Ureter (tissue), 1 donor: ENCODE measurements around the gene BMP6. TPM values are rescaled to one million over a fixed set of nuclear protein-coding genes. Genes with fewer than 3 reads are reported as not detected.

Experiments
- DNase-seq: peaks from one replicate; pipeline ENCODE4 v3.0.0-alpha.2; 2020; ENCODE audit warnings: low spot score
- total RNA-seq: library from RNA; stranded (reverse); gene quantifications from one replicate; pipeline ENCODE4 v1.2.4, GENCODE V29; 2023
- donor health status: DM: yes; HTN: yes; CAD: no.

BMP6 gene
- total RNA-seq, 1 donor from 2014 or later = 1.8 TPM

GRCh38 chr6:7903673-7904072 is 177.8 kb downstream of the BMP6 start:
- DNase-seq = no peak

- no peak for DNase-seq
These were observed 178.9 kb downstream of the BMP6 start for GRCh38 chr6:7904654-7905319.

- no peak for DNase-seq
These were observed 179.5 kb downstream of the BMP6 start for GRCh38 chr6:7905416-7905815.

- no peak for DNase-seq
These were observed 180.8 kb downstream of the BMP6 start for GRCh38 chr6:7906741-7907140.

GRCh38 chr6:7907159-7907558 is 181.3 kb downstream of the BMP6 start:
- DNase-seq = no peak

GRCh38 chr6:7909323-7910276 is 183.7 kb downstream of the BMP6 start:
- DNase-seq = peak; percentile 56

GRCh38 chr6:7910298-7910653 is 184.4 kb downstream of the BMP6 start:
- no peak for DNase-seq

- peak; percentile 74 for DNase-seq
These were observed 184.9 kb downstream of the BMP6 start, which contains the start of gene TXNDC5 for GRCh38 chr6:7910654-7911344. Gene TXNDC5 (minus strand): TSS chr6:7910788. CDS start chr6:7910776, 12 bp downstream.

- DNase-seq = no peak
These were observed 185.4 kb downstream of the BMP6 start for GRCh38 chr6:7911345-7911725.

- DNase-seq = no peak
These were observed 186.1 kb downstream of the BMP6 start for GRCh38 chr6:7912024-7912423.

- no peak for DNase-seq
These were observed 187.0 kb downstream of the BMP6 start for GRCh38 chr6:7912736-7913517.

GRCh38 chr6:7914311-7914710 is 188.4 kb downstream of the BMP6 start:
- no peak for DNase-seq

GRCh38 chr6:7914991-7915789 is 189.3 kb downstream of the BMP6 start:
- no peak for DNase-seq

GRCh38 chr6:7916959-7917358 is 191.1 kb downstream of the BMP6 start:
- no peak for DNase-seq

GRCh38 chr6:7917729-7918128 is 191.8 kb downstream of the BMP6 start:
- no peak for DNase-seq

- no peak for DNase-seq
These were observed 192.5 kb downstream of the BMP6 start for GRCh38 chr6:7918403-7918802.

- no peak for DNase-seq
These were observed 194.0 kb downstream of the BMP6 start for GRCh38 chr6:7919871-7920270.

- DNase-seq = no peak
These were observed 194.5 kb downstream of the BMP6 start for GRCh38 chr6:7920425-7920824.

GRCh38 chr6:7921046-7921445 is 195.1 kb downstream of the BMP6 start:
- DNase-seq = no peak

GRCh38 chr6:7921632-7922092 is 195.8 kb downstream of the BMP6 start:
- no peak for DNase-seq

- no peak for DNase-seq
These were observed 196.7 kb downstream of the BMP6 start for GRCh38 chr6:7922596-7922995.
